ENCODE data around the gene NUDT19. TPM values are rescaled to one million over a fixed set of nuclear protein-coding genes. Genes with fewer than 3 reads are reported as not detected.

The NUDT19 gene
- polyA plus RNA-seq, 1 donor (not counting 4 experiments of a cell fraction or from before 2014, with no cell fraction given) = 12.2 TPM

DNA sequence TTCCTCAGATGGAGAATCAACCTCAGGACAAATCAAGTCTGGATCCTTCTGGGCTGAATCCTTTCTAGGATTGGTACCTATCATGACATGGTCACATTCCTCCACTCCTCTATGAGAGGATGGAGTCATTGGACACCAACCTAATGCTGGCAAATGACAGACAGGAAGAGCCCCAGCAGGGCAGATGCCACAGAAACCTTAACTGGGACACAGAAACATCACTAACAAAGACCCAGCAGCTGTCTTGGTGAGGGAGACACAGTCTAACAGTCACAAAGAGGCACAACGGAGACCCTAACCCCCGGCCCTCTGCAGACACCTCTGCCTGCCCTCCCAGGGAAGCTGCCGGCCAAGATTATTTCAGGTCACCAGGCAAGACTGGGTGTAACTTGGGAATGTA, 18.8 kb upstream of the NUDT19 start:
- H3K4me2 ChIP-seq (ENCODE audit: control insufficient read depth, extremely low read depth, insufficient read depth, low read depth, low read length) = no peak overlapping the region
- TF ChIP-seq, protein P1, sequence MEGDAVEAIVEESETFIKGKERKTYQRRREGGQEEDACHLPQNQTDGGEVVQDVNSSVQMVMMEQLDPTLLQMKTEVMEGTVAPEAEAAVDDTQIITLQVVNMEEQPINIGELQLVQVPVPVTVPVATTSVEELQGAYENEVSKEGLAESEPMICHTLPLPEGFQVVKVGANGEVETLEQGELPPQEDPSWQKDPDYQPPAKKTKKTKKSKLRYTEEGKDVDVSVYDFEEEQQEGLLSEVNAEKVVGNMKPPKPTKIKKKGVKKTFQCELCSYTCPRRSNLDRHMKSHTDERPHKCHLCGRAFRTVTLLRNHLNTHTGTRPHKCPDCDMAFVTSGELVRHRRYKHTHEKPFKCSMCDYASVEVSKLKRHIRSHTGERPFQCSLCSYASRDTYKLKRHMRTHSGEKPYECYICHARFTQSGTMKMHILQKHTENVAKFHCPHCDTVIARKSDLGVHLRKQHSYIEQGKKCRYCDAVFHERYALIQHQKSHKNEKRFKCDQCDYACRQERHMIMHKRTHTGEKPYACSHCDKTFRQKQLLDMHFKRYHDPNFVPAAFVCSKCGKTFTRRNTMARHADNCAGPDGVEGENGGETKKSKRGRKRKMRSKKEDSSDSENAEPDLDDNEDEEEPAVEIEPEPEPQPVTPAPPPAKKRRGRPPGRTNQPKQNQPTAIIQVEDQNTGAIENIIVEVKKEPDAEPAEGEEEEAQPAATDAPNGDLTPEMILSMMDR (optimal IDR thresholded peaks at IDR 0.05 in 1 of 3, IDR thresholded peaks at IDR 0.05 in 1 of 3, conservative IDR thresholded peaks at IDR 0.05 in 1 of 3; ENCODE audit: extremely low read depth in 1 of 3, insufficient read depth in 2 of 3, low read length in 3 of 3) = no peak
- no peak for TF ChIP-seq EZH2 (IDR thresholded peaks at IDR 0.05; ENCODE audit: low read length)
- H2AFZ ChIP-seq (ENCODE audit: control insufficient read depth, low read length) = no peak overlapping the region
- no peak for DNase-seq (ENCODE audit: low read depth, low spot score)
- peaks cover 71% of the 10 kb centered on the region for H3K79me2 ChIP-seq (ENCODE audit: control insufficient read depth, insufficient read depth, low read length)
- FAIRE-seq = no peak
- peaks cover 22% of the 10 kb centered on the region for H3K27me3 ChIP-seq (ENCODE audit: control insufficient read depth, extremely low read depth, insufficient read depth, low read length)
- no peak overlapping the region for H3K9ac ChIP-seq (ENCODE audit: control insufficient read depth, extremely low read depth, insufficient read depth, low read length)
- peaks cover 7% of the 10 kb centered on the region for H3K4me1 ChIP-seq (ENCODE audit: control insufficient read depth, extremely low read depth, insufficient read depth, low read length)
- no peak overlapping the region for H3K4me3 ChIP-seq (ENCODE audit: control insufficient read depth in 2 of 3, extremely low read depth in 1 of 3, insufficient read depth in 2 of 3, low read depth in 1 of 3, low read length in 3 of 3)
- H3K36me3 ChIP-seq (ENCODE audit: control insufficient read depth in 2 of 2, extremely low read depth in 1 of 2, insufficient read depth in 2 of 2, low read length in 2 of 2) = peaks cover 0 to 6% of the 10 kb centered on the region in 2 experiments
- H3K27ac ChIP-seq (ENCODE audit: control insufficient read depth, insufficient read depth, low read length) = no peak overlapping the region
- peaks cover 14% of the 10 kb centered on the region for H4K20me1 ChIP-seq (ENCODE audit: control insufficient read depth, extremely low read depth, insufficient read depth, low read length)
- H3K9me1 ChIP-seq (ENCODE audit: control insufficient read depth, extremely low read depth, insufficient read depth, low read length) = peaks cover 4% of the 10 kb centered on the region
- dilution Hi-C loops (cut with MboI; ENCODE audit: extremely low pct_ligation_motif_present, low sequenced_read_pairs) = no loop called here
- no peaks in the 10 kb centered on the region for H3K9me3 ChIP-seq (ENCODE audit: control insufficient read depth, low read depth, low read length)

DNA sequence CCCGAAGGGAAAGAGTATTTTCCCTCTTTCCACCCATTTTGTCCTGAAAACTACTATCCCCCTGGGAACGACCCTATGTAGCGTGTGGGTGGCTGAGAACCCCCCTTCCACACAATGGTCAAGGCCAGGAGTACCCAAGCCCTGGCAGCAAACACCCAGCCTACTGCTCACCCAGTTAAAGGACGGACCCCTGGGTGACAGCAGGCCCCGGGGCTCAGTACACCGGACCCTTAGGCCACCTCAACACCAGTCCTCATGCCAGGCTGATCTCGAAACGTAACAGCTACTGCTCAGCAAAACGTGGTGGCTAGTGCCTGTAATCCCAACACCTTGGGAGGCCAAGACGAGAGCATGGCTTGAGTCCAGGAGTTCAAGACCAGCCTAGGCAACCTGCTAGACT, 18.0 kb upstream of the NUDT19 start:
- peak overlapping the region; percentile 83 for H3K9ac ChIP-seq (ENCODE audit: control insufficient read depth, extremely low read depth, insufficient read depth, low read length)
- peaks cover 64% of the 10 kb centered on the region for H3K79me2 ChIP-seq (ENCODE audit: control insufficient read depth, insufficient read depth, low read length)
- FAIRE-seq (no peak), DNase-seq (ENCODE audit: low read depth, low spot score) (no peak)
- no peak overlapping the region for H3K27ac ChIP-seq (ENCODE audit: control insufficient read depth, insufficient read depth, low read length)
- H3K9me3 ChIP-seq (ENCODE audit: control insufficient read depth, low read depth, low read length) = no peaks in the 10 kb centered on the region
- H2AFZ ChIP-seq (ENCODE audit: control insufficient read depth, low read length) = no peak overlapping the region
- peaks cover 14% of the 10 kb centered on the region for H4K20me1 ChIP-seq (ENCODE audit: control insufficient read depth, extremely low read depth, insufficient read depth, low read length)
- H3K27me3 ChIP-seq (ENCODE audit: control insufficient read depth, extremely low read depth, insufficient read depth, low read length) = peaks cover 23% of the 10 kb centered on the region
- peaks cover 4% of the 10 kb centered on the region for H3K9me1 ChIP-seq (ENCODE audit: control insufficient read depth, extremely low read depth, insufficient read depth, low read length)
- H3K4me1 ChIP-seq (ENCODE audit: control insufficient read depth, extremely low read depth, insufficient read depth, low read length) = peaks cover 7% of the 10 kb centered on the region
- peaks cover 0 to 6% of the 10 kb centered on the region in 2 experiments for H3K36me3 ChIP-seq (ENCODE audit: control insufficient read depth in 2 of 2, extremely low read depth in 1 of 2, insufficient read depth in 2 of 2, low read length in 2 of 2)
- H3K4me2 ChIP-seq (ENCODE audit: control insufficient read depth, extremely low read depth, insufficient read depth, low read depth, low read length) = peak overlapping the region; percentile 82
- dilution Hi-C loops (cut with MboI; ENCODE audit: extremely low pct_ligation_motif_present, low sequenced_read_pairs) = no loop called here
- TF ChIP-seq, protein P1 (optimal IDR thresholded peaks at IDR 0.05 in 1 of 3, IDR thresholded peaks at IDR 0.05 in 1 of 3, conservative IDR thresholded peaks at IDR 0.05 in 1 of 3; ENCODE audit: extremely low read depth in 1 of 3, insufficient read depth in 2 of 3, low read length in 3 of 3) = no peak
- TF ChIP-seq EZH2 (IDR thresholded peaks at IDR 0.05; ENCODE audit: low read length) = no peak
- peak overlapping the region in 2 of 3 experiments; percentile 80 to 85 for H3K4me3 ChIP-seq (ENCODE audit: control insufficient read depth in 2 of 3, extremely low read depth in 1 of 3, insufficient read depth in 2 of 3, low read depth in 1 of 3, low read length in 3 of 3)

Measured in keratinocyte (primary cell).